Measurements from ENCODE around the gene GID8.

- TF ChIP-seq EZH2 (IDR thresholded peaks at IDR 0.05; ENCODE audit: borderline replicate concordance, insufficient read depth, low read depth, low read length, poor library complexity, severe bottlenecking) (no peak), CTCF (IDR thresholded peaks at IDR 0.05) (no peak)
These were observed 6.5 kb upstream of the GID8 start for GRCh38 chr20:62931464-62931863.
